ENCODE data around the gene PRKD3.

The PRKD3 gene

GRCh38 chr2:37340637-37341036 is 16.0 kb upstream of the PRKD3 start:
- Histone ChIP-seq H3K36me3 (no peaks in the 10 kb centered on the region), H3K27me3 (ENCODE audit: insufficient read depth, low read depth, severe bottlenecking) (no peaks in the 10 kb centered on the region), H3K27ac (no peak overlapping the region), H3K9me3 (ENCODE audit: severe bottlenecking) (no peaks in the 10 kb centered on the region), H3K4me3 (ENCODE audit: low read depth, low read length) (no peak overlapping the region)
- TF ChIP-seq CTCF (IDR thresholded peaks at IDR 0.05; ENCODE audit: low read depth, low read length), result no peak
- DNase-seq, result no peak

GRCh38 chr2:37338933-37339332 is 14.3 kb upstream of the PRKD3 start:
- no peak for TF ChIP-seq CTCF (IDR thresholded peaks at IDR 0.05; ENCODE audit: low read depth, low read length)
- H3K36me3 ChIP-seq, result no peaks in the 10 kb centered on the region
- no peaks in the 10 kb centered on the region for H3K27me3 ChIP-seq (ENCODE audit: insufficient read depth, low read depth, severe bottlenecking)
- no peaks in the 10 kb centered on the region for H3K9me3 ChIP-seq (ENCODE audit: severe bottlenecking)
- no peak overlapping the region for H3K4me3 ChIP-seq (ENCODE audit: low read depth, low read length)
- H3K27ac ChIP-seq, result no peak overlapping the region
- no peak for DNase-seq

- no peak overlapping the region for H3K4me3 ChIP-seq (ENCODE audit: low read depth, low read length)
- H3K27ac ChIP-seq, result no peak overlapping the region
- DNase-seq, result no peak
- H3K27me3 ChIP-seq (ENCODE audit: insufficient read depth, low read depth, severe bottlenecking), result no peaks in the 10 kb centered on the region
- no peaks in the 10 kb centered on the region for H3K36me3 ChIP-seq
- TF ChIP-seq CTCF (IDR thresholded peaks at IDR 0.05; ENCODE audit: low read depth, low read length), result no peak
- no peaks in the 10 kb centered on the region for H3K9me3 ChIP-seq (ENCODE audit: severe bottlenecking)
Measured at GRCh38 chr2:37337620-37338280, 13.1 kb upstream of the PRKD3 start.

- Histone ChIP-seq H3K36me3 (no peaks in the 10 kb centered on the region), H3K9me3 (ENCODE audit: severe bottlenecking) (no peaks in the 10 kb centered on the region)
Measured at GRCh38 chr2:37335604-37336003, 11.0 kb upstream of the PRKD3 start.

GRCh38 chr2:37333256-37333655 is 8.6 kb upstream of the PRKD3 start:
- Histone ChIP-seq H3K9me3 (ENCODE audit: severe bottlenecking) (no peaks in the 10 kb centered on the region), H3K27ac (no peak overlapping the region), H3K27me3 (ENCODE audit: insufficient read depth, low read depth, severe bottlenecking) (no peaks in the 10 kb centered on the region), H3K4me3 (ENCODE audit: low read depth, low read length) (no peak overlapping the region), H3K36me3 (no peaks in the 10 kb centered on the region)
- TF ChIP-seq CTCF (IDR thresholded peaks at IDR 0.05; ENCODE audit: low read depth, low read length), result no peak
- DNase-seq, result no peak

More at GRCh38 chr2:37335604-37336003, 11.0 kb upstream of the PRKD3 start:
- H3K27me3 ChIP-seq (ENCODE audit: insufficient read depth, low read depth, severe bottlenecking), result no peaks in the 10 kb centered on the region
- no peak for DNase-seq
- no peak overlapping the region for H3K4me3 ChIP-seq (ENCODE audit: low read depth, low read length)
- H3K27ac ChIP-seq, result no peak overlapping the region
- TF ChIP-seq CTCF (IDR thresholded peaks at IDR 0.05; ENCODE audit: low read depth, low read length), result no peak

GRCh38 chr2:37332560-37332959 is 7.9 kb upstream of the PRKD3 start:
- Histone ChIP-seq H3K27ac (no peak overlapping the region), H3K36me3 (no peaks in the 10 kb centered on the region), H3K27me3 (ENCODE audit: insufficient read depth, low read depth, severe bottlenecking) (no peaks in the 10 kb centered on the region), H3K9me3 (ENCODE audit: severe bottlenecking) (no peaks in the 10 kb centered on the region), H3K4me3 (ENCODE audit: low read depth, low read length) (no peak overlapping the region)
- no peak for TF ChIP-seq CTCF (IDR thresholded peaks at IDR 0.05; ENCODE audit: low read depth, low read length)
- no peak for DNase-seq

All from WERI-Rb-1 (cell line).